Measurements from ENCODE around the gene NMNAT1.
A peak's percentile ranks its signal among the peaks of the same experiment; 100 is the strongest.
"Not testable (repeated sequence)": the region's sequence is repeated elsewhere in the genome, so short reads cannot be mapped to it uniquely, and the experiment has no call there.

NMNAT1 gene

DNA sequence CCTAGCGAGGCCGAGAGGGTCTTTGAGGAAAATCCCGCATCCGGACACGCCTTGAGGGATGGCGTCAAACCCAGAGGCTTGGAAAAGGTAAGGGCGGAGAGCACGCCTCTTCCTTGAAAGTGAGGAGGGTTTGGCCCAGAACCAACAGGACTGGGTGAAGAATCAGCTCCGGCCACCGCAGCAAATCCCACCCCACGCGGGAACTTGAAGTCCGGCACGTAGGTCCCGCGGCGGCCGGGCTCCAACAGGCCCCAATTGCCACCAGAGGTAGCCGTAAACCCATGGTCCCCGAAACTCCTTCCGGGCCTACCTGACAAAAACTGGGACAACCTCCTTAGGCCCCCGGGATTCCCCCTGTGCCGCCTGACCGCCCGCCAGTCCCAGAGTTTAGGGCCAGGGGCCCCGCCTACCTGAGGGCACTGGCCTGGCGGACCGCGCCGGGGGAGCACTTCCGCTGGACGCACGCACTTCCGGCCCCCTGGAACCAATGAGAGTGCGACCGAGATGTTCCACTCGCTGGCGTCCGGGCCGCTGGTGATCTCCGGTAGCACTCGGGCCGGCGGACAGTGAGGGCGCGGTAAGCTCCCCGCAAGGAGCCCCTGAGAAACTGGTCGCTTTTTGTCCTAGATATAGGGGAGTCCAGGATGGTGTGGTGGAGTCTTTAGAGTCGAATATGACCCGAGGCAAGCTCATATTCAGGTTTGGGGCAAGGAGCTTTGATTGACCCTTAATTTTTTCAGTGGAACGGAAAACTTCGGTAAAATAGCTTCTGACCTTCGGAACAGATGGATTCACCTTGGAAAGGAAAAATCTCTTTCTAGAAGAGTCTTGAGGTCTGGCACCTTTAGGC, at the start of gene NMNAT1, which contains the start of gene LZIC:
NMNAT1 (plus strand) TSS at position 537 of the 850 bp plus-strand sequence. CDS start 28,599 bp downstream, outside the sequence.
LZIC (minus strand) TSS at position 453 of the 850 bp plus-strand sequence. CDS start 6,772 bp downstream, outside the sequence.
- peak; percentile 81 for DNase-seq

DNA sequence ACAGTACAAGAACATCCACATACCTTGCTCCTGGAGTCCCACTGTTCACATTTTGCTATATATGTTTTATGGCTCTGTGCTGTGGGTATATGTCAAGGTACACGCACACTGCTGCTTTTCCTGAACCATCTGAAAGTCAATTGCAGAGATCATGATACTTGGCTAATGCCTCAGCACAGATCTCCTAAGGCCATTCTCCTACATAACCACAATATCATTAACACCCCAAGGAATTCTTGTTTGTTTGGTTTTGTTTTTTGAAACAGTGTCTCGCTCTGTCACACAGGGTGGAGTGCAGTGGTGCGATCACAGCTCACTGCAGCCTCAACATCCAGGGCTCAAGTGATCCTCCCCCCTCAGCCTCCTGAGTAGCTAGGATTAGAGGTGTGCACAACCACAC, 49.2 kb upstream of the NMNAT1 start:
- DNase-seq, result no peak

DNA sequence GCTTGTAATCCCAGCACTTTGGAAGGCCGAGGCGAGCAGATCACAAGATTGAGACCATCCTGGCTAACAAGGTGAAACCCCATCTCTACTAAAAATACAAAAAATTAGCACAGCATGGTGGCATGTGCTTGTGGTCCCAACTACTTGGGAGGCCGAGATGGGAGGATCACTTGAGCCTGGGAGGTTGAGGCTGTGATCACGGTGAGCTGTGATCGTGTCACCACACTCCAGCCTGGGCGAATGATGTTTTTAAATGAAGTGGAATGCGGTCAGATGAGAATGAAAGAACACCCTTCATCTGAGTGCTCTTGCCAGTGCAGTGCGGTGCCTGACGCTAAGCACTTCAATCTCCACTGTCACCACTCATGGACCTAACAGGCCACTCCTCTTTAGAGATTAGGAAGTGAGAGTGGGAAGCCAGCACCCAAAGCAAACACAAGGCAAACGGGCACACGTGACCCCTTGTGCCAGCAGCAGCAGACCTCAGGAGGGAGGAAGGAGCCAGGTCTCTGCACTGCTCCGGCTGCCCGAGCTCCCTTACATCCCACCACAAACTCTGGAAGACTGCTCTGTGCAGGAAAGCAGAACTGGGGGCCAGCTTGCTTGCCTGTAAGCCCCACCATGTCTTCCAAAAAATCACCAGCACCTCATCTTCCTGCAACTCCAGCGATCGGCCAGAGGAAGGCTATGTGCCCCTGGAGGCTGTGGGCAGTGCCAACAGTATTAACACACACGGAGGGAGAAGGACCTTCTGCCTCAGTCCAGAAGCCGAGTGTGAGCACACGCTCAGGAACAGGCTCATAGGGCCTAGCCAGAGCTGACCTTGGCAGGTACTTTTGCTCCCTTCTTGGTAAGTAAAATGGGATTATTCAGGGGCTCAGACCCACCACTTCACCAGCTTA, 42.9 kb upstream of the NMNAT1 start:
- no peak for DNase-seq

DNA sequence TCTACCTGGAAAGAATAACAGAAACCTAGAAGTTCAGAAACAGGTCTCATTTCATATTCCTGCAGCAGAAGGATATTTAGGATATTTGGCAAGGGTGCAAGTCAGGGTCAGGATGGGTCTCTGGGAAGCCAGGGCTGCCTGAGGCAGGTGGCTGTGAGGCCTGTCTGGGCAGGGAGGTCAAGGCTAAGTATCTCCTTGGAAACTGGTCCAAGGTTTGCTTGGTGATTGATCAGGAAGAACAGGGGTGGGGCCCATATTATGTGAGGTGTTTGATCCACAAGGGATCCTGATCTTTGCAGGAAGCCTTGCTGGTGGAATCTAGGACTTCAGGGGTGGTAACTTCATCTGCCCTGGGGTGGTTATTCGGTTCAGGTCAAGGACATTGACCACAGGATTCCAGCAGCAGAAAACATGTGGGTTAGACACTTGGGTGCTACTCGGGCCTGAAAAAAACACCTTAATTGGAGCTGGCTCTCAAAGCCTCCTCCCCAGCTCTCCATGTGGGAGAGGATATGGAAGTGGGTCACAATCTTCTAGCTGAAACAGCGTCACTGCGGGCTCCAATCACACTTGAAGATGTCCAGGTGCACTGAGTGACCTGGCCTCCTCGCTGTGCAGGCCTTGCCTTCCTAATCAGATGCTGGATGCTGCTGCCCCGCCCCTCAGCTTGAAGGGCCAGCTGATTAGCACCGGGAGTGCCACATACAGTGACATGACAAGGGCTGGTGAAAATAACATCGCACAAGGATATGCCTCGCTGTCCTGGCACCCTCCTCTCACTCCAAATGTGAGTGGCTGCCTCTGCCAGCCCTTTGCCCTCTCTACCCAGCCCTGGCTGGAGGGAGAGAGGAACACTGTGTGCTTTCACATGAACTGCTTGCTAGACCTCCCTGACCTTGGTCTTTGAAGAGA, 41.9 kb upstream of the NMNAT1 start:
- DNase-seq, result no peak

DNA sequence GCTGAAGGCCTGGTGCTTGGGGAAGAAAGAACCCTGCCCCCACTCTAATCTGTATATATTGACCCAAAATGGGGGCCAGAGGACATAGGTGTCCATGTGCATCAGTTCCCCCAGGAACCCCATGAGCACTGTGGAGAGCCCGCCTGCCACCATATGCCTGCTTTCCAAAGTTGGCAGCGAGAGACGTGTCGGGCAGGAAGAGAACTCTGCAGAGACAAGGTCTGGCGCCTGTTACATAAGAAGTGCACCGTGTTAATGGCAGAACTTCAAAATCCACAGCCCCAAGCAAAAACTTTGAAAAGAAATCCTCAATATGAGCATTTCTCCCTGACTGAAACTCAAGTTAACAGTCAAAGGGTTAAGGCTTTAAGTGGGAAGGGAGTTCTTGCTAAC, 41.2 kb upstream of the NMNAT1 start:
- DNase-seq, result no peak

DNA sequence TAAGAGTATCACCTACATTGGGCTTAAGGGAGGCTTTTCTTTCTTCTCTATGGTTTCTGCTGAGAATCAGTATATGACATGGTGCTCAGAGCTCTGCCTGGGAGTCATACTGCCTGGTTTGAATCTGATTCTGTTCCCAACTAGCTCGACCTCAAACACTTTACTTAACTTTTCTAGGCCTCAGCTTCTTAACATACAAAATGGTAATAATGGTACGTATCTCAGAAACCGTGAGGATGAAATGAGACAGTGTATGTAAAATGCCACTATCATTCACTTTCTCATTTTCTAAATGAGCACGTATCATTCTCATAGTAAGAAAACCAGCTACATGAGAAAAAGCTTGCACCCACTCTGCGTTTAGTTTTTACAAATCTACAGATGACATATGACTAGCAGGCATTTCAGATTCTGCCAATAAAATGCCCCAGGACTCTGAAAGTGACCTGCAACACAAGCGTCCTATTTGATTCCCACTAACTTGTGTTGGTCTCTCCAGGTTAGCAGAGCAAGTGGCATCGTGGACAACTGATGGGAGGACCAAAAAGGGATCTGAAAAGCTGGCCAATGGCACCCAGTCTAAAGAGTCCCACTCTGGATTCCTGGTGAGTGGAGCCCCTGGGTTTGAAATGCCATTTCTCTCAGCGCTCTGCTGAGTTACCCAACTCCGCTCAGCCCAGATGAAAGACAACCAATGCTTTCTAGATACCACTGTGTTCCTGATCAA, 39.3 kb upstream of the NMNAT1 start:
- DNase-seq, result no peak

DNA sequence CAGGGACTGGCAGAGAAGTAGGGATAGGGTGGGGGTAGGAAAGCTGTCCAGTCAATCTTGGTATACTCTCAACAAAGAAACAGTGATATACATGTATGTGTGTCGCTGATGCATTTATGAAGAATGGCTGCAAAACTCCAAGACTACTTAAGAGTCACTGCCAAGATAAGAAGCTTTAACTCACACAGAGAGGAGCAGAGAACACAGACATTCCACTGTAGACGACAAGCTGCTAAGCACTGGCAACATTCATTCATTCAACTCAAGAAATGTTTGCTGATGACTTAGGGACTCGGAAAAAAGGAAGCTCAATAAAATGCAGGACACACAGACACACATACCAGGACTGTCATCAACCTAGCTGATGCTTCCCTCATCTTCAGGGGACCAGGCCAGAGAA, 38.7 kb upstream of the NMNAT1 start:
- DNase-seq, result no peak

DNA sequence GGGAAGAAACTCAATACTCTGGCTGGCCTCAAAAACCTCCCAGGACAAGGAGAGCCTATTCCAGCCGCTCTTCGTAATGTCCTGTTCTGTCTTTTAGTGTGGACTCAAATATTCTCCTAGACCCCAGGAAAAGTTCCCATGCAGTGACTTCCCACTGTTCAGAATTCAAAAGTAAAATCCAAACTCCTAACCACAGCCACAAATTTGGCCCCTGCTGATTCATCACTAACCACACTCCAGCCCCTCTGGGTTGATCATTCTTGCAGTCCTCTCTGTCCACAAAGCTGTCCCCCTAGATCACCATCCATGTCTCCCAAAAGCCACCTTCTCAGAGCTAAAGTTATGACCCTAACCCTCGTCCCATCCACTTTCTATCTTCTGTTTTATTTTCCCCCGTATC, 38.3 kb upstream of the NMNAT1 start:
- no peak for DNase-seq

DNA sequence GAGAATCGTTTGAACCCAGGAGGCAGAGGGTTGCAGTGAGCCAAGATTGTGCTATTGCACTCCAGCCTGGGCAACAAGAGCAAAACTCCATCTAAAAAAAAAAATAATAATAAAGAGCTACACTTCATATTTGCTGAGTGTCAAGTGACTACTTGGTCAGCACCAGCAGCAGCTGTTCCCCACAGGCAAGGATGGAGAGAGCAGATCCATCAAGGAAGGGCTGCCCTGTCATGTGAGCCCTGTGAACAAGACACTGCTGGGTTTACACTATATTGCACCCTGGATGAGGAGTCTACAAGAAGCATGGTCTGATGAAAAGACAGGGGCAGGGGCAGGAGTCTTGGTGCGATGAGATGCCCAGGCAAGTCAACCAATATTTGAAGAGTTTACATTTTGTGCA, 36.8 kb upstream of the NMNAT1 start:
- DNase-seq, result no peak

DNA sequence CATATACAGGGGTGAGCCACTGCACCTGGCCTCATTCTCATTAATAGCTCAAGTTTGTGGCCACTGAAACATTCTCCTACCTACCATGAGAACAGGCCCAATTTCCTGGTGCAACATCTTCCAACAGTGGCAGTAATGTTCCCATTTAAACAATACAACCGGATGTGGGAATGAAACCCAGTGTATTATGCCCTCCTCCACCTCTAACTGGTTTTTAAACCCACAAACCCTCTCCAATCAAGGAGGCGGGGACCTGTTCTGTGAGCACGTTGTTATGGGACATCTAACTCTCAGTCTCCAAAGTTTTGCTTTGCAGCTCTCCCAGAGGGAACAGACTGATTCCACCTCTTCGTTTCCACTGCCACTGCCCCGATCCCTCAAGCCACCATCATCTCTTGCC, 35.8 kb upstream of the NMNAT1 start:
- DNase-seq, result no peak

DNA sequence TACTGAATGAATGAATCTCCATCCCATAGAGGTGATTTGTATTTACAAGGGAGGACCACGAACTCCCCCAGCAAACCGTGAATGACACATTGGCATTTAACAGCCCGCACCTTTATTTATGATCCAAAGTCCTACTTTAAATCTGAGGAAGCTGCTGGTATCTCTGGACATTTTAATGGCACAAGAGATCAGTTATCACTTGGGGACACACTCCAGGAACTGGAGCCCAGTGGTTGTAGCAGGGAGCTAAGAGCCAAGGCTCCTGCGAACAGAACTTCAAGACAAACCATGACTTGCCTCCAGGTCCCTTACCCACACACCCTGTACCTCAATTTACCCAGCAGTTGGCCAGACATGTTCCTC, 34.4 kb upstream of the NMNAT1 start:
- DNase-seq, result no peak

DNA sequence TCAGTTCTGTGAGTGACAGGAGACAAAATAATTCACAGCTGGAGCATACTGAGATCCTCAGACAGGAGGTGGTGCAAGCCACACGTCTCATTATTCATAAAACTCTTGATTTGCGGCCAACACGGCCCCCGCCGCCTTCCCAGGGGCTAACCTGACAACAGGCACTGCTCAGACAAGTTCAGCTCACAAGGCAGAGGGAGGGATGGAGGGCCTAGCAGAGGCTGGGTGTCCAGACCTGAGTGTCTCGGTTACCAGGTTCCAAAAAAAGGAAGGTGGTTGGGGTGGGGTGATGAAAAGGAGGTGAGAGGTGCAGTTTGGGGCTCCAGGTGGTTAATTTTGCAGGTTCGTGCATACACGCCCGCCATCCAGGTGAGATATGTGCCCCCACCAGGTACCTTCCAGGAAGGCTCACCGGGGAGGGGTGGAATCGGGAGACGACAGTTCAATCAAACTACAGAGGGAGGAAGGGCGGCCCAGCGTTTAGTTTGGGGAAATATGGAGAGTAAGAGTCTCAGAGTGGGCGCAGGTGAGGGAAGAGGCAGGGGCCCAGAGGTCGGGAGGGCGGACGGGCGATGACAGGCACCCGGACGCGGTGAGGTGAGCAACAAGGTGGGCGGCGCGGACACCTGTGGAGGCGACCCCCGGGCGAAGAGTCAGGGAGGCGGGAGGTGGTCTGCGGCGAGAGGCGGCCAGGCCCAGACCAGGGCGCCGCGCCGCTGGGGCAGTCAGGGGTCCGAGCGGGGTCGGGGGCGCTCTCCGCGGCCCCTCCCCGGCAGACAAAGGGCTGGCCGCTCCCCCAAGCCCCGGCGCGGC, 33.8 kb upstream of the NMNAT1 start:
- DNase-seq, result peak; percentile 13

DNA sequence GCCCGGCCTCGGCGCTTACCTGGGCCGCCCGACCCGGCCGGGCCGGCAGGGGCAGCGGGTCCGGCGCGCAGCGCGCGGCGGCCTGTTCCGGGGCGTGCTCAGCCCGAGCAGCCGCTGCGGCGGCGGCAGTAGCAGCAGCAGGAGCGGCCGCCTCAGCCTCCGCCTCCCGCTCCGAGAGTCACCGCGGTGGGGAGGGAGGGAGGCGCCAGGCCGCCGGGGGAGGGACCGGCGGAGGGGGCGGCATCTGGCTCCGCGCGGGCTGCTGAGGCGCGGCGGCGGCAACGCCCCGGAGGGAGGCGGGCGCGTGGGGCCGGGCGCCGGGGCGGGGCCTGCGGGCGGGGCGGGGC, 33.2 kb upstream of the NMNAT1 start, which contains the start of gene CTNNBIP1:
CTNNBIP1 (minus strand) TSS at position 194 of the 347 bp plus-strand sequence. CDS start 38,205 bp downstream, outside the sequence.
- no peak for DNase-seq

DNA sequence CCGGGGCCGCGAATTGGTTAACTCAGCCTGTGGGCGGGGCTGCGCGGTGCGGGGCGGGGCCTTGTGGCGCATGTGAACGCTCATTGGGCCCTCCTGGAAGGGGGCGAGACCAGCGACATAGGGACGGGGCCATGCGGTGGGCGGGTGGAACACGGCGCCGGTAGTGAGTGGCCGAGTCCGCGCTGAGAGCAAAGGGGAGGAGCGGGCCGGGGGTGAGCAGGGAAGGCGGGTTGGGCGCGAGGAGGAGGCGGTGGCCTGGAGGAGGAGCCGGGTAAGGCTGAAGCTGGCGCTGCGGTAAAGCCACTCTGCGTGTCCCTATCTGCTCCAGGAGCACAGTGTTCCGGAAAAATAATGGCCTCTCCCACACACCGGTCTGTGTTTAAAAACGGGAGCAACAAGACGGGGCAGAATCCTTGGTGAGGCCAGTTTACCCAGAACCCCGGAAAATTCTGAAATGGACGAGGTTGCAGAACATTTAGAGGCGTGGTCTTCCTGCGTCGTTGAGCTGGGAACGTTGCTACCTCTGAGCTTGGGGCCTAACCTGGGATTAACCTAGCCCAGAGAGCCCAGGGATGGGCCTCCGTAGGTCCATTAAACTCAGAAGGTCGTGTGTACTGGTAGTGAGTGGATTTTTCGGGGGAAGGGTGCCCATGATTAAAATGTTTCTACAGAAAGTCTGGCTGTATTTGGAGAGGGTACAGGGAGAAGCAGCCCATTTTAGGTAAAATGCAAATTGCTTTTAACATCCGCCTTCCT, 32.7 kb upstream of the NMNAT1 start:
- peak; percentile 100 for DNase-seq

DNA sequence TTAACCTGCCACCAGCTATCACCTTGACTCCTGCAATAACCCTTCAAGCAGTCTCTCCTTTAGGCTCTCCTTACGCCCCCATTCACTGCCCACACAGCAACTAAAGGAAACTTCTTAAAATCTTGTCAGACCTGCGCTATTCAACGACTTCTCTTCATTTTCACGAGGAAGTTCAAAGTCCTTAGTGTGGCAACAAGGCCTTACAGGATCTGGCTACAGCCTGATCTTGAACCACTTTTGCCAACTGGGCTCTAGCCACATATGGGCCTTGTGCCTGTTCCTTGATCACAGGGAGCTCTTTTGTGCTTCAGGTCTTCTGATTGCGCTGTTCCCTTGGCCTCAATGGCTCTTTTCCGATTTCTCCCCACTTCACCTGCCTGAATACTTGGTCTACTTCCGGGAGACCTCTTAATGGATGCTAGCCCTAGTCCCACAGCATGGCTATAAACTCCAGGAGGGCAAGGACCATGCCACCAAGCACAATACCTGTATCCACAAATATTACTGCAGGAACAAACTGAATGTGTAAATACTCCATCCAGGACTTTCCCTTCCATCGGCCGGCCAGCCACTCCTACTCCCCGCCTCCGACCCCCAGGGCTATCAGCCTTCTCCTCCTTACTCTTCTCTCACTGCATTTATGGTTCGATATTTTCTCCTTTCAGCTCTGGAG, 30.9 kb upstream of the NMNAT1 start:
- no peak for DNase-seq

DNA sequence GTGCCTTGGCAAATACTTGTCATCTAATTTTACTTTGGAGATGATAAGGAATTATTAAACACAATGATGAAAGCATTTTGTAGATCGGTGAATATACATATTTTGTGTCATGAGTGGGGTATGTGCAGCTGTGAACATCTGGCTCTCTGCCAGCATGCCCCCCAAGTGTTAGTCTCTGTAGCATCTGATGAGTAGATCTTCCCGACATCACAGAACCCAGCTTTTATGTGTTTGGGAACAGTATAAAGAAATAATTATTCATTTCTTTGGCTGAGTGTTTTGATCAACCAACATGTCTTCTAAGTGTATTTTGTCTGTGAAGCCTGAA, 28.7 kb upstream of the NMNAT1 start:
- DNase-seq, result no peak

DNA sequence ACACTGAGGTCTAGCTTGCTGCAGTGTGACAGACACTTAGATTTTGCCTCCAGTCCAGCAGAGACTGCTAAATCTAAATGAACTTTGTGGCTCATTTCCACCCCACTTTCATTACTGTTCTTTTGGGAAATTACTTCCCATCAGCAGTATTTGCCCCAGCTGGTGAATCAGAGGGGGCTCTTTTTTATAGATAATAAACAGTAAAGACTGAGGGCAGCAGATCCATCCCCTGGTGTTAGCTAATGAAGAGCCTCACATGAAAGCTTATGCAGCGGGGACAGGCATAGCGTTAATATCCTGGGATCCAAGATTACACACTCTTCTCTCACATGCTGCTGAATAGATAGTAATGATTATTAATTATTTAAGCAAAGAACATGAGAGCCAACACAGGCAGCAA, 26.8 kb upstream of the NMNAT1 start:
- DNase-seq, result no peak

DNA sequence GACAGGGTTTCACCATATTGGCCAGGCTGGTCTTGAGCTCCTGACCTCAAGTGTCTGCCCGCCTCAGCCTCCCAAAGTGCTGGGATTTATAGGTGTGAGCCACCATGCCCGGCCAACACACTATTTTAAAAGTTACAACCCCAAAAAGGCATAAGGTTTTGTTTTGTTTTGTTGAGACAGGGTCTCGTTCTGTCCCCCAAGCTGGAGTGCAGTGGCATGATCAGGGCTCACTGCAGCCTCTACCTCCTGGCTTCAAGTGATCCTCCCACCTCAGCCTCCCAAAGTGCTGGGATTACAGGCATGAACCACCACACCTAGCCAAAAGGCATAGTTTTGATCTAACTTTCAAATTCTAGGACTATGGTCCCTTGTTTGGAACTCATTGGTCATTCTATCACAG, 25.8 kb upstream of the NMNAT1 start:
- DNase-seq, result not testable (repeated sequence)

DNA sequence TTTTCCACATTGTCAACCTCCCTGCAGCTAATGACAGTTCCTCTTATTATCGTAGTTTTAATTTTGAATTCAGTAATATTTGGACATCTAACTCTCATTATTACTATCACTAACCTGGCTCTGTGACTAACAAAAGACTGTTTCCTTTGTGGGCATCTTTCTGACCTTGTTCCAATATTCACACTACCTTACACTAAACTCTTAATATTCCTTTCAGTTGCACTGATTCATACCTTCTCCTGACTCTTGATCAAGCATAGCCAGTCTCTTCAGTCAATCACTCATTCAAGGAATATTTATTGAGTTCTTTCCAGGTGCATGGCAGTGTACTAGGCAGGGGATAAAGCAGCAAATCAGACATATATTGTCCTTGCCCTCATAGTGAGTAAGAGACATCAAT, 25.4 kb upstream of the NMNAT1 start:
- DNase-seq, result no peak

DNA sequence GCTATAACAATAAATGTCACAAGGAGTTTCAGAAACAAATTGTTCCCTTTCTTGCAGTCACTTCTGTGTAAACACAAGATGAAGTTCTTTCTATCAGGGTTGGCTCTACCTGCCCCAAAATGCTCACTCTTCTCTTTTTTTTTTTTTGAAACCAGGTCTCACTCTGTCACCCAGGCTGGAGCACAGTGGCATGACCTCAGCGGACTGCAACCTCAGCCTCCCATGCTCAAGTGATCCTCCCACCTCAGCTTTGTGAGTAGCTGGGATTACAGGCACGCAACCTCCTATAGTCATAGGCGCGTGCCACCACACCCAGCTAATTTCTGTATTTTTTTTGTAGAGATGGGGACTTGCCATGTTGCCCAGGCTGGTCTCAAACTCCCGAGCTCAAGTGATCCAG, 22.7 kb upstream of the NMNAT1 start:
- DNase-seq, result no peak
